NOMO-1 treated with DMSO at 0.1 percent for 48 hours (cell line): ENCODE results near the gene POTEJ.
"Not testable (repeated sequence)": the region's sequence is repeated elsewhere in the genome, so short reads cannot be mapped to it uniquely, and the experiment has no call there.

Source experiments
- DNase-seq: peaks from one replicate; lab custom pipeline; 2025; ENCODE audit not compliant: unreplicated experiment; lab: John Stamatoyannopoulos, UW

The POTEJ gene

GRCh38 chr2:130611140-130611539 lies at the start of gene POTEJ:
Gene POTEJ (plus strand): TSS chr2:130611440. CDS start chr2:130611533, 93 bp downstream.
- not testable (repeated sequence) for DNase-seq

- not testable (repeated sequence) for DNase-seq
Observed at GRCh38 chr2:130566165-130566564, 45.1 kb upstream of the POTEJ start.

DNA sequence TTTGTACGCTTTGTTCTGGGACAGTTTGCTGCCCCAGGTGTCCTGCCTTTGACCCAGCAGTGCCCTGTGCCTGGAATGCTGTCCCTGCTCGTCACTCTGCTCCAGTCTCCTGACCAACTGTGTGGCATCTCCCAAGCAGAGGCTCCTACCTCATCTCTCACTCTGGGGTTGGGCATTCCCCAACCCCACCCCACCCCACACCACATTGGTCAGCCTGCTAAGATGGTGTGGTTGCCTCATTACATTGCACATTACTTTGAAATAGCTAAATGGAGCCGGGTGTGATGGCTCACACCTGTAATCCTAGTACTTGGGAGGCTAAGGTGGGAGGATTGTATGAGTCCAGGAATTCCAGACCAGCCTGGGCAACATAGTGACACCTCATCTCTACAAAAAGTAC lies 39.3 kb upstream of the POTEJ start:
- not testable (repeated sequence) for DNase-seq

- DNase-seq: not testable (repeated sequence)
Observed at GRCh38 chr2:130574230-130574629, 37.0 kb upstream of the POTEJ start.

DNA sequence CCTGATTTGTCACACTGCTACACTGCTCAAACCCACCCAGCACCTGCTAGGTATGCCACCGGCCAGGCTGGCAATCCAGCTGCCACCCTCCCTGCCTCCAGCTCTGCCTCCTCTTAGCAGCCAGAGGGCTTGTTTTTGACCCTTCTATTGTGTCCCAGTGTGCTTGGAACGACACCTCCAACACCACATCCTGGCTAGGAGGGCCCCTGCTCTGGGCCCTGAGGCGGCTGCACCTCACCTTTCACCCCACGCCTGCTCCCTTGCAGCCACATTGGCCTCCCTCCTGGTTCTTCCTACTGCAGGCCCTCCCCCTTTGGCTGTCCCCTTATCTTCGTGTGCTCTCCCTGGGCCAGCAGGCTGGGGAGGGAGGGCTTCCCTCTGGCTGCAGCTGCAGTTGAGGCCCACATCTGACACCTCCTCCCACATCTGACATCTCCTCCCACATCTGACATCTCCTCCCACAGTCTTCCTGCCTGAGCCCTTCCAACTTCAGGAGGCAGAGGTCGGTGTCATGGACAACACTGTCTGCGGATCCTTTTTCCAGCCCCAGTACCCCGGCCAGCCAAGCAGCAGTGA lies 34.9 kb upstream of the POTEJ start:
- not testable (repeated sequence) for DNase-seq

DNA sequence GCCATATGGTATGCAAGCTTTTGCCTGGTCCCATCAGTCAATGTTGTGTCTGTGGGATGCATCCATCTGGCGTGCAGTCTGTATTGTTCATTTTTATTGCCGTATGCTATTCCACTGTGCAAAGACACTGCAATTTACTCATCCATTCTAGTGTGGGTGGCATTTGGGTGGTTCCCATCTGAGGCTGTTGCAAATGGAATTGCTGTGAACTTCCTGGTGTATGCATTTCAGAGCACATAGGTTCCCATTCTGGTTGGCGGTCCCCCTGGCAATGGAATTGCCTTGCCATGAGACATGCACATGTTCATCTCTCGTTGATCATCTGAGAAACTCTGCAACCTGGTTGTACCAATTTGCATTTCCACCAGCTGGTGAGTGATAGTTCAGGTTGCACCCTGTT lies 33.7 kb upstream of the POTEJ start:
- not testable (repeated sequence) for DNase-seq

- DNase-seq: not testable (repeated sequence)
Observed at GRCh38 chr2:130579121-130579520, 32.1 kb upstream of the POTEJ start.

DNA sequence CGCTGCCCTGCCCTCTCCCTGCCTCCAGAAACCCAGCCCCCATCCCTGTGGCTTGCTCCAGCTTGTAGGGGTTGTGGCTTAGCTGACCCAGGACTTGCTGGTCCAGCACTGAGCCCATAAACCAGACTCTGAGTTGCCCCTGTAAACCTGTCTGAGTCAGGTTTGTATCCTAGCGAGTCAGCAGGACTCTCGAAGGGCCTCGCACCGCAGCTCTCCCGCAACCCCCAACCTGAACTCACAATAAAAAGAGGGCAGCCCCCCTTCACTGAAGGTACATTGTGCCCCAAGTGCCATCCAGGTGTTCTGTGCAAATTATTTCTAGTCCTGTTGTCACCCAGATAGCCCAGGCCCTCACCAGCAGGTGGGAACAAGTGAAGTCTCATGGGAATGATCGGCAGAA lies 29.7 kb upstream of the POTEJ start:
- not testable (repeated sequence) for DNase-seq

GRCh38 chr2:130582970-130583369 lies 28.3 kb upstream of the POTEJ start:
- not testable (repeated sequence) for DNase-seq

- DNase-seq: not testable (repeated sequence)
Observed at GRCh38 chr2:130583582-130583981, 27.7 kb upstream of the POTEJ start.

DNA sequence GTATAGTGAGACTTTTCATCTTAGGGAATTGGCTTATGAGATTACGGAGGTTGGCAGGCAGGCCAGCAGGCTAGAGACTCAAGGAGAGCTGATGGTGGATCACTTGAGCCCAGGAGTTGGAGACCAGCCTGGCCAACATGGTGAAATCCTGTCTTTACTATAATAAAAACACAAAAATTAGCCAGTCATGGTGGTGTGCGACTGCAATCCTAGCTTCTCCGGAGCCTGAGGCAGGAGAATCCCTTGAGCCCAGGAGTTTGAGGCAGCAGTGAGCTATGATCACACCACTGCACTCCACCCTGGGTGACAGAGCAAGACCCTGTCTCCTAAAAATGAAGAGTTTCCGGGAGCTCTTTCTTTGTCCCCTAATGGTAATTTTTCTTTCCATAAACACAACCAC lies 26.5 kb upstream of the POTEJ start:
- not testable (repeated sequence) for DNase-seq

GRCh38 chr2:130588688-130589458 lies 22.4 kb upstream of the POTEJ start:
- DNase-seq: not testable (repeated sequence)

GRCh38 chr2:130590170-130590841 lies 20.9 kb upstream of the POTEJ start:
- DNase-seq: not testable (repeated sequence)

DNA sequence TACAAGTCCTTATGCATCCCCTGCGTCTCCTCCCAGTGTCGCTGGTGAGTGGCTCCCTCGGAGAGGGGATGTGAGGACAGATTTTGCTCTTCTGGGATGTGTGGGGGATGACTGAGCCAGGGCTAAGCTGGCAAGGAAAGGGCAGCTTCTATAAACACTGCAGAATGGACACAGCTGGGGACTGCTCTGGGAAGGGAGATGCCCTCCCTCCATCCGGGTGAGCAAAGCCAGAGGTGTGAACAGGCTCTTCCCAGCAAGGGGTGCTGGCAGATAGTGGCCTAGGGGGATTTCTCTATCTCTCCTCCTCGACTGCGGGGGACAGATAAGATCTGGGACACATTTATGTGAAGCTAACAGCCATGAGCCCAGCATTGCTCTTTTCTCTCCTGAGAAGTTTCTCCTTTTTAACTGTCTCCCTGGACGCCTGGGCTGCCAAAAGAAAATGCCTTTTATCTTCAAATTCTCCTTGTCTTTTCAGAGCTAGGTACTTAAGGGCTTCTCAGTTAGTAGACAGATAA lies 20.3 kb upstream of the POTEJ start:
- DNase-seq: not testable (repeated sequence)

GRCh38 chr2:130592791-130593414 lies 18.3 kb upstream of the POTEJ start:
- DNase-seq: not testable (repeated sequence)

GRCh38 chr2:130594011-130594410 lies 17.2 kb upstream of the POTEJ start:
- not testable (repeated sequence) for DNase-seq

- DNase-seq: not testable (repeated sequence)
Observed at GRCh38 chr2:130596757-130597156, 14.5 kb upstream of the POTEJ start.

- DNase-seq: not testable (repeated sequence)
Observed at GRCh38 chr2:130597994-130598393, 13.2 kb upstream of the POTEJ start.

GRCh38 chr2:130598463-130598862 lies 12.8 kb upstream of the POTEJ start:
- not testable (repeated sequence) for DNase-seq

DNA sequence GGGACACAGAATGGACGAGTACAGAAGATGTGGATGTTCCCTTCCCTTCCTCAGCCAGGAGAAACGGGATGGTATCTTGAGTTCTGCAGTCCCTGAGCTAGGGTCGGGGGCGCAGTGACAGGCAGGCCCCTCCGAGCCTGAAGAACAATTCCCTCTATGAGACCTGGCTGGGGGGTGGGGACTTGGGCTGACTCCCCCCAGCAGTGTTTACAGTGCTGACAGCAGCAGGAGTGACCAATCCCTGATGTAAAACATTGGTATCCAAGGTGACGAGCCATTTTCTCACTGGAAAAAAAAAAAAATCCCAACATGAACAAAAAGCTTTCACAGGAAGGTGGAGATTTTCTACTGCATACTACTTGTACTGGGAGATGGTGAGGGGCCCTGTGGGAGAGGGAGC lies 11.8 kb upstream of the POTEJ start, which contains the start of gene CFC1:
Gene CFC1, minus strand, starts transcription at position 183 of the 400 bp plus-strand sequence. CDS start 288 bp downstream, outside the sequence.
- DNase-seq: not testable (repeated sequence)

GRCh38 chr2:130599926-130600325 lies 11.3 kb upstream of the POTEJ start:
- DNase-seq: not testable (repeated sequence)
